LNCAP (cell line): ENCODE data around the gene TUBB3.

Source experiments
- TF ChIP-seq, protein P1 (sequence below): fragments of 450-650 bp; IDR thresholded peaks from 2 replicates; pipeline ENCODE4 v1.5.1; 2017; ENCODE audit warnings: mild to moderate bottlenecking

Gene TUBB3

DNA sequence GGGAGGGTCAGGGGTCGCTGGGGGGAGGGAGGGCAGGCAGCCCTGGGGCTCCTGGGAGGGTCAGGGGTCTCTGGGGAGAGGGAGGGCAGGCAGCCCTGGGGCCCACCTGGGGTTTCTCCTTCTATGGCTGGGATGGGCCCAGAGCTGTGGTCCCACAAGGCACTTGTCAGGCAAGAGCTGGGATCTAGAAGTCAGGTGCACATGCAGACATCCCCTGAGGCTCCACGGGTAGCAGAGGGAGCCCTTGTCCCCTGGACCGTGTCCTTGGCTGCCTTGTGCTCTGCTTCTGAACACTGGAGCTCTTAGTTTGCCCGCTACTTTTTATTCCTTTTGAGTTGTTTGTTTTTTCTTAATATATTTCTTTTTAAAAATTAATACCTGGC is 1.8 kb downstream of the TUBB3 start:
- TF ChIP-seq, protein P1, sequence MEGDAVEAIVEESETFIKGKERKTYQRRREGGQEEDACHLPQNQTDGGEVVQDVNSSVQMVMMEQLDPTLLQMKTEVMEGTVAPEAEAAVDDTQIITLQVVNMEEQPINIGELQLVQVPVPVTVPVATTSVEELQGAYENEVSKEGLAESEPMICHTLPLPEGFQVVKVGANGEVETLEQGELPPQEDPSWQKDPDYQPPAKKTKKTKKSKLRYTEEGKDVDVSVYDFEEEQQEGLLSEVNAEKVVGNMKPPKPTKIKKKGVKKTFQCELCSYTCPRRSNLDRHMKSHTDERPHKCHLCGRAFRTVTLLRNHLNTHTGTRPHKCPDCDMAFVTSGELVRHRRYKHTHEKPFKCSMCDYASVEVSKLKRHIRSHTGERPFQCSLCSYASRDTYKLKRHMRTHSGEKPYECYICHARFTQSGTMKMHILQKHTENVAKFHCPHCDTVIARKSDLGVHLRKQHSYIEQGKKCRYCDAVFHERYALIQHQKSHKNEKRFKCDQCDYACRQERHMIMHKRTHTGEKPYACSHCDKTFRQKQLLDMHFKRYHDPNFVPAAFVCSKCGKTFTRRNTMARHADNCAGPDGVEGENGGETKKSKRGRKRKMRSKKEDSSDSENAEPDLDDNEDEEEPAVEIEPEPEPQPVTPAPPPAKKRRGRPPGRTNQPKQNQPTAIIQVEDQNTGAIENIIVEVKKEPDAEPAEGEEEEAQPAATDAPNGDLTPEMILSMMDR, result no peak

DNA sequence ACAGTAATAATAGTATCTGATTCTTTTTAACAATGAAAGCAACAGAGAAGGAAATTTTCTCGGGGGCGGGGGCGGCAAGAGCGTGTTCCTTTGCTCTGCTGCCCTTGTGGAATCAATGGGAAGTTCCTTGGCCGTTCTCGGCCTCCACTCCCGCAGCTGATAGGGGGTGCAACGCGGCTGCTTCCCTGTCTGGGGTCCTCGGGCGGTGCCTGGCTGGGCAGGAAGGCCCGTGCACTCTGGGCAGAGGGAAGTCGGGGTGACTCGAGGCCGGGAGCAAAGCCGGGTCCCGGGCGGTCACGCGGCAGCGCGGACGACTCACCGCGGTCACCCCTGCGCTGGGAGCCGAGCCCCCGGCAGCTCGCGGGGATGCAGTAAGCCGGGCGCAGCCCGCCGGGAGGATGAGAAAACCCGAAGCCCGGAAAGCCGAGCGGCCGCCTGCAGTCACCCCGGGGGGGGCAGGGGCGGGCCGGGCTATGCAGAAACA is 2.5 kb downstream of the TUBB3 start:
- TF ChIP-seq, protein P1, result no peak

DNA sequence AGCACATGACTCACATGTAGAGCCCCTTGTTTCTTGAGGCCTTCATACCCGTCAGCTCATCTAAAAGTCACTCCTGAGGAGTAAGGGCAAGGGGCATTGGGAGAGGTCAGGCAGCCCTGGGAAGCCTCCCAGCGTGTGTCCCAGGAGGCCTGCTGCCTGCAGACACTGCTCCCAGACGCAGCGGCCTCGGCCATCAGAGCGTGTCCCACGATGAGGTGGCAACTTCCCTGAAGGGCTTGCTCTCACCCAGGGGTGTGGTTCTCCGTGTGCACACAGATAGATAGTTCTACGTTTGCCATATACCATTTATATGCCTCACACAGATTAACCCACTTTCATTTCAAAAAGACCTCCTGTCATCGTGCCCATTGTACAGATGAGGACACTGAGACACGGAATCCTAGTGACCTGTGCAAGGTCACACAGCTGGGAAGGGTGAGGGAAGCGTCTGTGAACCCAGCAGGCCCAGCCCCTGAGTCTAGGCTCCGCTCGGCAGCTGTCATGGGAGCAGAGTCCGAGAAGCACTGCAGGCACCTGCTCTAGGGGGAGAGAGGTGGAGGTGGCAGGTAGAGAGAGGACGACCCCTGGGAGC is 8.3 kb downstream of the TUBB3 start:
- TF ChIP-seq, protein P1, result no peak

DNA sequence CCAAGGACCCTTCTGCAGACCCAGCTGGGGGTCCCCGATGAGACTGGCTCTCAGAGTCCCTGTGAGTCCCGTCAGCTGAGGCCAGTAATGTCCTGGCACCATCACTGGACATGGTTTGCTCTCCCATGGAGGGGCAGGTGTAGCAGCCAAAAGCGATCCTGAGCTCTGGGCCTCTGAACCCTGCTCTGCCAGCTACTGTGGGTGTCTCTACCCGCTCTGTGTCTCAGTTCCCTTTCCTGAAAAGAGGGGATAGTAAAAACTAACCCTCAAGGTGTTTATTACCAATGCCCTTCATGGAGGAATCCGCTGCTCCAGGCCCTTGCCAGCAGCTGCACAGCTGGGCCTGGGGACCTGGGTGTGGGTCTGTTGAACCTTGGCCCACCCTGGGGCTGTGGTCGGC is 8.8 kb downstream of the TUBB3 start:
- TF ChIP-seq, protein P1, result no peak

DNA sequence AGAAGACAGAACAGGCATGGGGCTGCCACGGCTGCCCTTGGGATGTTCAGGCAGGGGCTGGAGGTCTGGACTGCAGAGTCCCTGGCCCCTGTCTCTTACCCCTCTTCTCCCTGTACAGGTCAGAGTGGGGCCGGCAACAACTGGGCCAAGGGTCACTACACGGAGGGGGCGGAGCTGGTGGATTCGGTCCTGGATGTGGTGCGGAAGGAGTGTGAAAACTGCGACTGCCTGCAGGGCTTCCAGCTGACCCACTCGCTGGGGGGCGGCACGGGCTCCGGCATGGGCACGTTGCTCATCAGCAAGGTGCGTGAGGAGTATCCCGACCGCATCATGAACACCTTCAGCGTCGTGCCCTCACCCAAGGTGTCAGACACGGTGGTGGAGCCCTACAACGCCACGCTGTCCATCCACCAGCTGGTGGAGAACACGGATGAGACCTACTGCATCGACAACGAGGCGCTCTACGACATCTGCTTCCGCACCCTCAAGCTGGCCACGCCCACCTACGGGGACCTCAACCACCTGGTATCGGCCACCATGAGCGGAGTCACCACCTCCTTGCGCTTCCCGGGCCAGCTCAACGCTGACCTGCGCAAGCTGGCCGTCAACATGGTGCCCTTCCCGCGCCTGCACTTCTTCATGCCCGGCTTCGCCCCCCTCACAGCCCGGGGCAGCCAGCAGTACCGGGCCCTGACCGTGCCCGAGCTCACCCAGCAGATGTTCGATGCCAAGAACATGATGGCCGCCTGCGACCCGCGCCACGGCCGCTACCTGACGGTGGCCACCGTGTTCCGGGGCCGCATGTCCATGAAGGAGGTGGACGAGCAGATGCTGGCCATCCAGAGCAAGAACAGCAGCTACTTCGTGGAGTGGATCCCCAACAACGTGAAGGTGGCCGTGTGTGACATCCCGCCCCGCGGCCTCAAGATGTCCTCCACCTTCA is 11.7 kb downstream of the TUBB3 start:
- TF ChIP-seq, protein P1, result no peak

DNA sequence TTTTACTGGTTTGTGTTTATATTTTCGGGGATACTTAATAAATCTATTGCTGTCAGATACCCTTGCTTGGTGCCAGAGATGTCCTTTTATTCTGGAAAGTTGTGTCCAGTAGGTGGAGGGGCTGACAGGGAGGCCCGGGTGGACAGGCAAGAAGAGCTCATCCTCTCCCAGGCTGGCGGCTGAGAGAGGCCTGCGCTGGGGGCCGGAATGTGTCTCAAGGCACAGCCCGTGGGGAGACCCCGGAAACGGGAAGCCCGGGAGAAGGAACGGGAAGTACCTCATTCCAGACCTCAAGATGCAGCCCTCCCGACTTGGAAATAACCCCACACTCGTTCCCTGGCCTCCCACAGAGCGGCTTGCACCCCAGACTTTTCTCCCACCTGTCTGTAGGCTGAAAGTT is 12.9 kb downstream of the TUBB3 start:
- TF ChIP-seq, protein P1, result no peak

DNA sequence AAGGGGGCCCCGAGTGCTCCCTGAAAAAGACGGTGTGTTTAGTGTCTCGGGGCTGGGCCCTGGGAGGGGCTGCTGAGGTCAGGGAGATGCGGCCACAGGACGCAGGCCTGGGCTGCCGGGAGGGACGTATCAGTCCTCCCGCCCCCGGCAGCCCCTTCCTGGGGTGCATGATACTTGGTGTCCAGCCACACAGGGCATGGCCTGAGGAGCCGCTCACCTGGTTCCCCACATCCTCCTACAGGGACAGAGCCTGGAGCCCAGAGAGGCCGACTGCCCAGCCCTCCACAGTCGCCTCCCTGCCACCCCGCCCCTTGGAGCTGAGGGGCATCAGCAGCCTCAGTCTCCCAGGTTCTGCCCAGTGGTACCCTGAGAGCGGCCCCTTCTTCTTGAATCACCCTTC is 13.4 kb downstream of the TUBB3 start:
- TF ChIP-seq, protein P1, result no peak
